Measurements from ENCODE around the gene TUG1.

The TUG1 gene

DNA sequence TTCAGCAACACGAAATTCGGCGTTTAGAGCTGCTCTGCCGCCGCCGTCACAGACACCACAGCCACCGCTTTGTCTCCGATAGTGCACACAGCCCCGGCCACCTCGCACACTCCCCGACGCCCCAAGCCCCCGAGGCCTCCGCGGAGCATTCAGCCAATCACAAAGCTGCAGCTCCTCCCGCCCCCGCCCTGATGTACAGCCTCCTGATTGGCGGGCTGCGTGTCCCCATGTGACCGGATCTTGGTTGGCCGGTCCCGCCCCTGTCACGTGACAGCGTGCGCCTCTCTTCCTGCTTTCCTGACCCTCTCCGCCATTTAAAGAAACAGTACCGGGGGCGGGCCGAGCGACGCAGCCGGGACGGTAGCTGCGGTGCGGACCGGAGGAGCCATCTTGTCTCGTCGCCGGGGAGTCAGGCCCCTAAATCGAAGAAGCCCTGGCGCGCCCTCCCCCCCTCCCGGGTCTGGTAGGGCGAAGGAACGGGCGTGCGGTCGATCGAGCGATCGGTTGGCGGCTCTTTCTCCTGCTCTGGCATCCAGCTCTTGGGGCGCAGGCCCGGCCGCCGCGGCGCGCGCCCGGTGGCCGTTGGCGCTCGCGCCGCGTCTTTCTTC, at the start of gene TUG1:
TUG1 (plus strand) TSS at position 342 of the 608 bp plus-strand sequence.
- no peak for FAIRE-seq

DNA sequence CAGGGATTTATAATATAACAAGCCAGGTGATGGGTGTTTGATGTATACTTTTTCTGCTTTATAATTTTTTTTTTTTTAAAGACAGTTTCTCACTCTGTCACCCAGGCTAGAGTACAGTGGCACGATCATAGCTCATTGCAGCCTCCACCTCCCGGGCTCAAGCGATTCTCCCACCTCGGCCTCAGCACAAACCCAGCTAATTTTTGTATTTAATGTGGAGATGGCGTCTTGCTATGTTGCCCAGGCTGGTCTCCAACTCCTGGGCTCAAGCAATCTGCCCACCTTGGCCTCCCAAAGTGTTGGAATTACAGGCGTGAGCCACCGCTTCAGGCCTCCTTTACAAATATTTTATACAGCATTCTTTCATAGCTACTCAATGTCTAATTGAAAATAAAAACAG, 49.1 kb upstream of the TUG1 start:
- FAIRE-seq, result no peak

DNA sequence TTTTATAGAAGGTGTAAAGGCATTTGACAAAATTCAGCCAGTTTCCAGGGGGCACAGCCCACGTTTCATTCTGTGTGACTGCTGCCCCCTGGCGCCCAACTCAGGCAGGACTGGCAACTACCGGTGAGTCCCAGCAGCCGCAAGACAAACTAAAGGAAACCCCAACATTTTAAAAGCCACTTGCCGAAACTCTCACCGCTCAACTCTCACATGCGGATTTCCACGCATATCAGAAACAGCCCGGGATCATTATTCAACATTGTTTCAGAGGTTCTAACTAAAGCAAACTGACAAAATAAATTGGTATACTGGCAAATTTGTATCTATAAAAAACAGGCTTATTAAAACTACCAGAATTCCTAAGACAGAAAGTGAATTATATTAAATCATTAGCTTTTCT, 48.7 kb upstream of the TUG1 start:
- FAIRE-seq, result no peak

DNA sequence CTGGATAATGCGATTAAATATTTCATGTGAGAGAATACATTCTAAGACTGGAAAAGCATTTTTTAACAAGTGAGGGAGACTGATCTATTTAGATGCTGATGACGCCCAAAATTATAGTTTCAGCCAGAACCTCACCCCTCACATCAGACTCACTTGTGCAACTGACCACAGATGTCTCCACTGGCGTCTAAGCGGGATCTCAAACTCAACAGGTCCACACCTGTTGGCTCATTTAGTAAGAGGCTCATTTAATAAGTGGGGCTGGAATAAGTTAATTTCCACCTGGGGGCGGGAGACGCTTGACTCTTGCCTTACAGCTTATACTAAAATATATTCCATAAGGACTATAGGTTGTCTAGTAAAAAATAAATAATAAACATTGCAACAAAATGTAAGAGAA, 48.0 kb upstream of the TUG1 start:
- no peak for FAIRE-seq

DNA sequence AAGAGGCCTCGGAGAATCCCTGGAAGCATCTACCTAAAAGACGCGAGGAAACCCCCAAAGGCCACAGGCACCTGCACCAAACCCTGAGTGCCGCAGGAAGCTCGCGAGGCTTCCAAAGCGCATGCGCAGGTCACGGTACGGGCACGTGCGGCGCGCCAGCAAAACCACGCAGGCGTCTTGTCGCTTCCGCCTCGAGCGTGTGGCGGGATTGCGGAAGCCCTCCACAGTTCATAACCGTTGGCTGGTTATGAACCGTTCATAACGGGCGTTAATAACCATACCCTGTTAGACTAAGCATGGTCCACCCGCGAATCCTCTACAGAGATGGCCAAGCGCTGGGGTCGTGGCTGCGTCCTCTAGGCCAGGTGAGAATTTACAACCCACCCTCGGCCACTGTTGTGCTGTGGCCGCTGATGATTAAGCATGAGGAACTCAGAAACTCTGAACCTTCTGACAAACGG, 46.9 kb upstream of the TUG1 start:
- FAIRE-seq, result no peak

DNA sequence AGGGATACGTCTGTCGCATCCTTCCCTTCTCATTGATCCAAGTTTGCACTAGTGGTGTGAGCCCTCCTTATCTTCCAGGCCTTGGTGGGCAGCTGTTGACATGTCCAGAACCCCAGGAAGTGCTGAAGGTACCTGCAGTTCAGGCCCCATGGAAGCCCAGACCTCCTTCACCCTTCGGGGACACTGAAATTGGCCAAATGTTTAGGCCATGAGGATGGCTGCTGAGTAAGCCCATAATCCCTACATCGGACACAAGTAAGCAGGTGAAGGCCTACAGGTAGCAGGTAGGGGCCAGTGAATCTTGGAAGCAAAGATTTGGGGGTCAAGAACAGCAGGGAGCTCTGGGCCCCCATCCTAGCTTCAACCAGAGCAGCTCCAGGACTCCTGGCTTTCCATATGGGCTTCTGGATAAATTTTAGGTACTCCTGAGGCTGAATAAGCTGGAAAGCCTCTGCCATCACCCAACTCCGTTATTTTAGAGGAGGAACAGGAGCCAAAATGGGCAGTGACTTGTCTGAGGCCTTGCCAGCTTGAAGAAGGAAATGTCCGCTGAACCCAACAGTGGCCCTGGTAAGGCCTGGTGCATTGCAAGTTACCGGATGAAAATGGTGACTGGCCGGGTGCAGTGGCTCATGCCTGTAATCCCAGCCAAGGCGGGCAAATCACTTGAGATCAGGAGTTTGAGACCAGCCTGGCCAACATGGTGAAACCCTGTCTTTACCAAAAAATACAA, 45.7 kb upstream of the TUG1 start:
- FAIRE-seq, result no peak

DNA sequence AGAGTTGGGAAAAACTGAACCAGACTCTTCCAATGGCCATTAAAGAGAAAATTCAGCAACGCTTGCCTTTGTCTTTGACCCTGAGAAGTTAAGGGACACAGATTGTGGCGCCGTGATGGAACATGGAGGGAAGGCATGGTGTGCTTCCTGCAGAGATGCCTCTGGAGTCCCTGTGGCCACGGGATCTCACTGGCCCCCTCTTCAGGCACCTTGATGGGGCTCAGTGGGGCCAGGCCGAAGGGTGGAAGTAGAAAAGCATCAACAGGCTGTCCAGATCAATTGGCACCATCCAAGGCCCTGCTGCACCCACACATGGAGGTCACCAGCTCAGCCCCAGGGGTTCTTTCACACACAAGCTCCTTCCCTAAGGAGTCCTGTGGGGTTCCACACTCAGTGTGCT, 43.4 kb upstream of the TUG1 start:
- FAIRE-seq, result no peak

DNA sequence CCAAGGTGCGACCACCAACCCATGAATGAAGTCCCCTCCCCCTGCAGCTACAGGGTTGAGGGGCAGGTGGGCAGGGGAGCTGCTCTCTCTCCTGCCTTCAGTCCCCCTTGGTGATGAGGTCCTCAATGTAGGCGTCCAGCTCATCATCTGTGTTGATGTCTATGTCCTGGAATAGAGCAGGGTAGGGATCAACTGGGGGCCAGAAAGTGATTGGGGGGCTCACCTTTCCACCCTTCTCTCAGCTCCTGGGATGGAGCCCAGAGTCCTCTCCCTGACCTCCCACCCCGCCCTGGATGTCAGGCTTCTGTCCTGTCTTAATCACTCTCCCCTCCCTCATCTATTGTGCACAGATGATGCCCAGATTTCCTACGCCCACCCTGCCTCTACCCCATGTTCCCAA, 42.4 kb upstream of the TUG1 start:
- no peak for FAIRE-seq

DNA sequence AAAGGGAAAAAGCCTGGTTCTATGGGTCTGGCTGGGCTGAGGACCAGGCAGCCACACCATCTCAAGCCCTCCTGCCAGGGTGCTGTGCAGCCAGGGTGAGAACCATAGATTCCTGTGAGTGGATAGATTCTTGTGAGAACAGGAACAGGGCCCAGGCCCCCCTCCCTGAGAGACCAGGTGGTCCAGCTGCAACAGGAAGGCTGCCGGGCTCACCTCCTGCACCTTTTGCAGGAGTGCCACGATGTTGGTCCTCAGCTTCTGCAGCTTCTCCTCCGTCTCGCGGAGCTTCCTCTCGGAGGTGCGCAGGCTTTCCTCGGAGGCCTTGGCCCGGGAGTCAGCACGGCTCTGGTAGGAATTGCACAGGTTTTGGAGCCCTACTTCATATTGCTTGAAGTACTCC, 41.3 kb upstream of the TUG1 start:
- no peak for FAIRE-seq

DNA sequence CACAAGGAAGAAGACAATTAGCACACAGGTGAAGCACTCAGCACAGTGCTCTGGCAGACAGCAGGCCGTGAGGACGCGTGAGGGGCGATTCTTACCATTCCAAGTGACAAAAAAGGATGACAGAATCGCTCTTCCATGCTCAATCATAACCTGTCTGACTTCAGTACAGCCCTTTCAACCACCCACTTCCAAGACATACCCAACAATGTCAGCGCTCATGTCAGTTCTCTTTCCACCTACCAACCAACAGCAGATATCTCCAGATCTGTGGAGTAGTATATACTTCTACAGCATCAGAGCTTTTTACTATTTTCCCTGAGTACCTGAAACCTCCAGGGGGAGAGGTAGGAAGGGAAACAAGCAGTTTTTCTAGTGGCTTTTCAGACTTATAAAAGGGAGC, 40.7 kb upstream of the TUG1 start:
- FAIRE-seq, result no peak

DNA sequence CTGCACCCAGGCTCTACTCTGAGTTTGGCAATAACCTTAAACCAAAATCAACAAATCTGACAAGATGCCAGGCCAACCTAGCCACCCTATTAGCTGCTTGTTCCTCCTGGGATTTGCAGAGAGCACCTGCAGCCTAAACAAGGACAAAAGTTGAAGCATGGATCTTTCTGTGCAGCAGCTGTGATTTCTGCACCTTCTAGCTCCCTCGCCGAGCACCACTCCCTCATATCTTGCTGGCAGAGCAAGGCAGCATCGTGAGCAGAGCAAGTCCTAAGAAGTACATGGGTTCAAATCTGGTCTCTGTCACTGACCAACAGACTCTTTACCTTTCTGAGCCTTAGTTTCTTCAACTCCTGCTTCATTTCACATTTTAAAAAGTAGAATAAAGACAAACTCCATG, 38.8 kb upstream of the TUG1 start:
- no peak for FAIRE-seq

DNA sequence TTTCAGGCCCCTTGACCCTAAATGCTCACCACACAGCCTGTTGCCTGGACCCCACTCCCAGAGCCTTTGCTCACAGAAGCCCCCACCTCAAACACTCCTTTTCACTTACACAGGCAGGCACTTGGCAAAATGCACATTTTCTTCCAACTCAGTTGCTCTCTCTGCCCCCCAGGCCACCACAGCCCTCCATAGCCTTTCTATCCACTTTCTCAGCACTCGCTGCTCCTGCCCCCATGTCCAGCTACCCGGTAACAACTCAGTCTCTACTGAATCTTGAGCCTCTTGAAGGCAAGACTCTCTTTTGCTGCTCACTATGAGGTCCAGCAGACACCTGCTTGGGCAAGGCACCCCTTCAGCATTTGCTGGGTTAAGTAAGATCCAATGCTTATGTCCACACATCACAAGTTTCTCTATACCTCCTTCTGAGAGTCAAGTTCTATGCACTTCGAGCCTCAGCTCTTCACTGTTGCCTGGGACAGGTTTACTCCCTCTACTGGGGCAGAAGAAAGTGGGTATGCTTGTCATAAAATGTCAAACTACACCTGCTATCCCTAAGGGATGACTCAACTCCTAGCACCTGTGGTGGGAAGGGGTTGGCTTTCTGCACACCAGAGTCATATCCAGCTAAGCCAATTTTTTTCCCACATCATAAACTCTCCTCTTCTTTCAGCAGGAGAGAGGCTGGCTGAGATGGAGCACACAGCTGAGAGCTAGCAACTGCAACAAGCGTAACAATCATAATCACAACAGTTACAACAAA, 37.3 kb upstream of the TUG1 start:
- no peak for FAIRE-seq

DNA sequence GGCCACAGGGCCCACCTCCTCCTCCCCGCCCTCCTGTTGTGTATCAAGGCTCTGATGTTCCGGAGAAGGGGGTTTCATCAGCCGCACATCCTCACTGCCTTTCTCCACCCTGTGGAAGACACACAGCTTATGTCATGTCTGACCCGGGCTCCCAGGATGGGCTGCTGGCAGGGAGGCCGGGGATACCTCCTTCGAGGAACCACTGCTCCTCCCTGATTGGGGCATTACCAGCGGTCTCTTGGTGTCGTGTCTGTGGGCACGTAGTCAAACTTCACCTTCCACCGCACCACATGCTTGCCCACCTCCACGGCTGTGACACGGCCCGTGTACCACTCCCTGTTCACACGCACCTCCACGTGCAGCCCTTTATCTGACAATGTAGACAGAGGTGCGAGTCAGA, 36.4 kb upstream of the TUG1 start:
- no peak for FAIRE-seq

DNA sequence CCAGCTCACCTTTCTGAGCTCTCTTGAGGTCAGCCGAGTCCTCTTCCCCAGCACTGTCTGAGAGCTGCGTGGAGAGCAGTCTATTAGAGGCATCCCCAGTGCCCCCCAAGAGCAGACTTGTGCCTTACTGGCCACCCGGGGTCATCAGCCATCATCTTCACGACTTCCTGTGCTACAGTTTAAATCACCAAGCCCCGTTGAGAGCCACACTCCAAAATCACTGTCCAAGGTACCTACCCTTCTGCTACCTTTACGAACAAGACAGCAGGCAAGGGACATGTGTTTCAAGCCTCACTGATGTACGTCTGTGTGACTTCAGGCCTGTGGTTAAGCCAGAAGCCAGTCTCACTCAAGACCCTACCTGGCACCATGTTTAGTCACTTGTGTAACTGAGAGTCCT, 35.6 kb upstream of the TUG1 start:
- no peak for FAIRE-seq

DNA sequence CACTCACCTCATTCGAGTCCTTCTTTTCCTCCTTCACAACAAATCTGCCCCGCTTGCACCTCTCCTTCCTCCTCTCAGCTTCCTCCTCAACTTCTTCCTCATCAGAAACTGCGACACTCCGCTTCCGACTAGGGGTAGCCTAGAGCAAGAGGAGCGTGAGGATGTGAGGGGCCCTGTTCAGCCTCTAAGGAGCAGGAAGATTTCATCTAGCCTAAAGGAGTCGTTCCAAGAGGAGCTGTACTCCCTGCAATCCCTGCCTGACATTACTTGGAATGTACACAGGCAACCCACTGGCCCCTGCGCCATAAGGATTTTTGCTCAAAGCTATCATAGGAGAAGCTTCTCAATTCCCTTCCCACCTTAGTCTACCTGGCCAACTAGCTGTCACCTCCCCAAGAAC, 35.0 kb upstream of the TUG1 start:
- FAIRE-seq, result no peak

DNA sequence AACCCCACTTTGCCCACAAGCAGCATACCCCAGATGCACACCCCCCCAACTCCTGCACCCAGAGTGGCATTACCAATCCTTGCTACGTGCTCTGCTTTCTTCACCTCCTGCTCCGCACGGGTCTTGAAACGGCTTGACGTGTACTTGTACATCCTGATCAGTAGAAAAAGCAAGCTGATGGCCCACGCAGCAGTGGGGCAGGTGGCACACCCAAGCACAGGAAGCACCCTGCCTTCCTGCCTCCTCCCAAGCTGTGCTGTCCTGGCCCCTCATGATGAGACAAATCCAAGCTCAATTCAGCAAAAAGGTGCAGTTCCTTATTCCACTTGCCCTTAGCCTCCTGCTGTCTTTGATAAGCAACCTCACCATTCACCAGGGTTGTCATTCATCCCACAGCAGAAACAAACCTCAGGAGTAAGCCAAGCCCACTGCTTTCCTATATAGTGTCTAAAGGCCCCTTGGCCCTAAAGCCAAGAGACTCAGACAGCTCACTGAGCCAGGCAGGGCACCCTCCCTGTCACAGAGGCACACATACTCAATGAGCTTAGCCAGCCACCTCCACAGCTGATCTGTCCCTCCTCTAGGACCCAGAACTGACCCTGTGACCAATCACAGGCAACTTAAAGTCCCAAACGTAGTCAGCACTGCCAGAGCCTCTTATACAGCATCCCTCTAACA, 28.2 kb upstream of the TUG1 start:
- FAIRE-seq, result no peak

DNA sequence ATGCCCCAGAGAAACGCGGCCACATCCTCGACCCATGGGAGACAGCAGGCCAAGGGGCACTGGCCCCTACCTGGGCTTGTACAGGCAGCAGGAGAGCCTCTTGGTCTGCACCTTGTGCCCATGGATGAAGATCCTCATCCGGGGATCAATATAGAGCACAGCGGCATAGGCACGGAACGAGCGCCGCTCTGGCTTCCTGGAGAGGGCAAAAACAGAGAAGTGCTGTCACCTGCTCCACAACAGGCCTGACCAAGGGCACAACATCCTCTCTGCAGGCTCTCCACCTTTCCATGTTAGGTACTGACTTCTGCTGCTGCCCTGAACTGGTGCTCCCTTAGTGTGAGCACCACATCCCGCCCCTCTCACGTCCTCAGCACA, 27.7 kb upstream of the TUG1 start:
- no peak for FAIRE-seq

DNA sequence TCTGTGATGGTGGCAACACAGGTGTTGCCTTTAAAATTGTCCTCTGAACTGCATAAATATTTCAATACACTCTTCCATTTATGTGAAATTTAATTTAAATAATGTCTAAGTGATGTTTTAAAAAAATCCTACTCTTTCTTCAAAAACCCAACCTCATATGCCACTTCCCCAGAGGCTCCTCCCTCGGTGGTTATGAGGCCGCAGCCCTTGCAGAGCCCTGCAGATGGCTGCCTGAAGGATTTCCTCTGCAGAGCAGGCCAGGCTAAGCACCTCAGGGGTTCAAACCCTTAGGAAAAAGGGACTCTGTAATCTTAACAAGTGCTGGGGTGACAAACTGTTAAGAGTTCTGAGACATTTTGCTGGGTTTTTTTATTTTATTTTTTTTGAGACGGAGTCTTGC, 25.7 kb upstream of the TUG1 start:
- no peak for FAIRE-seq

DNA sequence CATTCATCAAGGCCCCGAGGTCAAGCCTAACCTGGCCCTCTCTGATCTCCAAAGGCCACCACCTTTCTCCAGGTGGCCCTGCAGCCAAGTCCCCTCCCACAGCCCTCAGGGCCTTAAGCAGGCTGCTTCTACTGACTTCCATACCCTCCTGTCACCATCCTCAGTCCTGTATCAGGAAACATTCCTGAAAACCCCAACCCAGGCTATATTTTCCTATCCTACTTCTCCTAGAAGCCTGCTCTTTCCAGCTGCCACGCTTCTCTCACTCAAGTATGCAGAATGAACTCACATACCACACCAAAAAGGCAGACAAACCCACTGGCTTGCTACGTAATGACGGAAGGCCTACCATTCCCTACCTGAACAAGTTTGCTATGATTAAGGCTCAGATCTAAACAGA, 24.1 kb upstream of the TUG1 start:
- FAIRE-seq, result no peak

DNA sequence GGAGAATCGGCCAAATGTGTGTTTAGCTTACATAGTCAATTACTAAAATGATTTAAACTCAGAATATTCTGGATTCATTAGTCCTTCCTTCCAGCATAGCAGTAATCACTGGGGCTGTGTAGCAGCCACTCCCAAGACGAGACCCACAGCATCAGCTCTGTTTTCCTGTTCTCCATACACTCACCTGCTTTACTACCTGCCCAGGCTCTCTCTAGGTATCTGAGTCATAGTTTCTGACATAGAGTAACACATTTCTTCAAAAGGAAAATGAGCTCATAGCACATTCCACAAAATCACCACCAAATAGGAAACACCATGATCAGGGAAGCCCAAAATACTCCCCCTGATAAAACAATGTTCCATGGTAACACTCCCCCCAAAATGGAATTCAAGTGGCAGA, 23.4 kb upstream of the TUG1 start:
- no peak for FAIRE-seq

DNA sequence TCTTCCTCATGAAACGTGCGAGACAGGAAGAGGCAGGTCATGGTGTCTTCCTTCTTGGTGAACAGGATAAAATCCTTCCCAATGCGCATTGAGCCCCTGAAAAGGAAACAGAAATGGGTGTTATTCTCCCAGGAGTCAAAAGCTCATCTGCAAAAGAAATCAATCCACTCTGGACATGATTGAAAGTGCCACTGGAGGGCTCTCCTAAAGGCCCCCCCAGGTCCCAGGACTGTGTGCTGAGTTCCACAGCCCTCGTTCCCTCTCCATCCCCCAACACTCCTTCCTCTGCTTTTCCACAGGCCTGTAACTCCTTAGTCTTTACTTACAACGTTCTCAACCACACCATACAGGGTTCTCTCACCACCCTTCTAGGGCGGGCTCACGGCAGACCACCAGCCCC, 22.7 kb upstream of the TUG1 start:
- FAIRE-seq, result no peak

DNA sequence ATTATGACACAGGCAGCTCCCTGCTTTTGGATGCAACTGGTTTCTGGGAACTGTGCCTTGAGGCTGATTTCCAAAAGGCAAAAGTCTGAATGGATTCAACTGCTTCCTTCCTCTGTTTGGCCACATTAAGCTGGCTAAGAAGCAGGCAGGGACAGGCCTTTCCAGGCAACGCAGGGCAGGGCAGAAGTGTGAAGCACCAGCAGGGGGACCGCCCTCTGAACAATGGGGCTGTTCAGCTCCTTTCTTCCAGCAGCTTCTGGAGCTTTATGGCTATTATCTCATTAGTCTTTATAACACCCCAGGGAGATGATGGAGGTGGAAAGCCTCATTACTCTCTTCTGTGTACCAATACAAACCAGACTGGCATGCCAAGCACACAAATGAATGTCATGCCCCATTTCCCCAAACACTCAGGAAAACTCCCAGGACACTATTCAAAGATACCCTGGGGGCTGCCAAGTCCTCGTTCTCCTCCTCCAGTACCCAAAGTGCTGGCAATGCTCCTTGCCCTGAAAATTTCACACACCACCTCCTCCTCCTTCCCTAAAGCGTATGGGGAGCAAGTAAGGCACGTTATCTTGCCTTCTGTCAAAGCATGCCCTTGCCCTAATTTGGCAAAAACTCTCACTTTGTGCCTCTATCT, 21.8 kb upstream of the TUG1 start:
- no peak for FAIRE-seq

DNA sequence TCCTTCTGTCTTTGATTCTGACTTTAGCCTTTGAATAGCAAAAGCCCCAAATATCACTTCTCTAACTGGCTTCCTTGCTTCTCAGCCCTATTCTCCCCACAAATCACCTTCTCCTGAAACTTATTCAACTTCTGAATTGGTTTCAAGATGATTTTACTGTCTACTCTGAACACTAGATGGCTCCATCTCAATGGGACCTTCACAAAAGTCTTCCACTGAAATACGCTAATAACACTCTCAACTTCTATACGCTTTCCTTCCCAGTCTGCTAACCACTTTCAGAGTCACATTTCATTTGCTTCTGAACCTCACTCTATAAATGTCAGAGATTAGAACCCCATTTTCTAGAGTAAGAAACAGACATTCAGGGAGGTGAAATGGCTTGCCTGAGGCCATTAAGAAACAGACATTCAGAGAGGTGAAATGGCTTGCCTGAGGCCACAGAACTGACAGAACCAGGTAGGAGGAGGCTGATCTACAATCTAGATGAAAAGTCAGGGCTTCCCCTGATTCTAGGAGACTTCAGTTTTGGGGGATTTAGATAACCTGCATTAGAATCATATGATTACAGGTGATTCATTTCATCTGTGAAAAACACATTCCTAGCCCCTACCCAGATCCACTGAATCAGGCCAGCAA, 21.1 kb upstream of the TUG1 start:
- peak; percentile 5 for FAIRE-seq
